Measurements from ENCODE around the gene SCN10A. TPM values are rescaled to one million over a fixed set of nuclear protein-coding genes. Genes with fewer than 3 reads are reported as not detected.
A peak's percentile ranks its signal among the peaks of the same experiment; 100 is the strongest.

Gene SCN10A
- total and polyA plus RNA-seq, 2 experiments from 2014 or later: not detected

GRCh38 chr3:38834110-38834509 lies 18.1 kb upstream of the SCN10A start:
- no peaks in the 10 kb centered on the region for H3K36me3 ChIP-seq (ENCODE audit: low read depth)
- H3K9me2 ChIP-seq (ENCODE audit: insufficient read depth): no peaks in the 10 kb centered on the region
- WGBS, 2 experiments (ENCODE audit: low coverage in 1 of 2, low lambda C conversion rate in 2 of 2, missing lambda C conversion rate in 2 of 2): 0 to 2% methylated on average over 8 of the region's 8 CpGs
- H3K4me3 ChIP-seq: no peak overlapping the region
- H3K27ac ChIP-seq: no peak overlapping the region
- H4K20me1 ChIP-seq (ENCODE audit: insufficient read depth): no peaks in the 10 kb centered on the region
- H3K9me3 ChIP-seq (ENCODE audit: low read depth): no peaks in the 10 kb centered on the region
- TF ChIP-seq EZH2phosphoT487 (IDR thresholded peaks at IDR 0.05; ENCODE audit: insufficient read depth, low read depth) (no peak), EZH2 (IDR thresholded peaks at IDR 0.05; ENCODE audit: insufficient read depth, poor library complexity, severe bottlenecking) (no peak)
- in situ Hi-C loops (cut with MboI): no loop called here
- H3K9ac ChIP-seq: no peak overlapping the region
- no peaks in the 10 kb centered on the region for H3K27me3 ChIP-seq (replicated peaks; ENCODE audit: insufficient read depth)
- H3K4me2 ChIP-seq (ENCODE audit: unreplicated experiment): peak overlapping the region; percentile 82
- peak; percentile 92 for DNase-seq
- peaks cover 32% of the 10 kb centered on the region for H3K4me1 ChIP-seq (ENCODE audit: insufficient read depth)
- 0 out of 2 replicates have a peak overlapping the region, but pooled peaks have one; percentile 16 for H2AFZ ChIP-seq
- peaks cover 3% of the 10 kb centered on the region; the same call in 1 of the 2 replicates for H3F3A ChIP-seq (ENCODE audit: insufficient read depth)
- no peaks in the 10 kb centered on the region for H3K79me2 ChIP-seq (ENCODE audit: insufficient read depth)

GRCh38 chr3:38829404-38829803 lies 13.4 kb upstream of the SCN10A start:
- Histone ChIP-seq H3K4me3 (no peak overlapping the region), H4K20me1 (ENCODE audit: insufficient read depth) (no peaks in the 10 kb centered on the region), H3K9ac (peak overlapping the region; percentile 48), H3K4me2 (ENCODE audit: unreplicated experiment) (peak overlapping the region; percentile 18), H3K79me2 (ENCODE audit: insufficient read depth) (no peaks in the 10 kb centered on the region), H3F3A (ENCODE audit: insufficient read depth) (no peaks in the 10 kb centered on the region), H3K9me2 (ENCODE audit: insufficient read depth) (no peaks in the 10 kb centered on the region), H3K4me1 (ENCODE audit: insufficient read depth) (peaks cover 22% of the 10 kb centered on the region), H3K27ac (peak overlapping the region; percentile 55), H2AFZ (peak overlapping the region; percentile 74), H3K36me3 (ENCODE audit: low read depth) (no peaks in the 10 kb centered on the region), H3K9me3 (ENCODE audit: low read depth) (no peaks in the 10 kb centered on the region), H3K27me3 (replicated peaks; ENCODE audit: insufficient read depth) (peaks cover 8% of the 10 kb centered on the region; the same call in 1 of the 2 replicates)
- DNase-seq: peak; percentile 89
- 17 to 27% methylated on average over 5 to 6 of the region's 6 CpGs for WGBS, 2 experiments (ENCODE audit: low coverage in 1 of 2, low lambda C conversion rate in 2 of 2, missing lambda C conversion rate in 2 of 2)
- TF ChIP-seq EZH2phosphoT487 (IDR thresholded peaks at IDR 0.05; ENCODE audit: insufficient read depth, low read depth): no peak
- TF ChIP-seq EZH2 (IDR thresholded peaks at IDR 0.05; ENCODE audit: insufficient read depth, poor library complexity, severe bottlenecking): no peak
- in situ Hi-C loops (cut with MboI): no loop called here

- peak; percentile 28 for DNase-seq
- TF ChIP-seq EZH2phosphoT487 (IDR thresholded peaks at IDR 0.05; ENCODE audit: insufficient read depth, low read depth): no peak
- Histone ChIP-seq H3K4me3 (no peak overlapping the region), H3K36me3 (ENCODE audit: low read depth) (no peaks in the 10 kb centered on the region), H3K9me2 (ENCODE audit: insufficient read depth) (no peaks in the 10 kb centered on the region), H2AFZ (peak overlapping the region; percentile 74), H3K27ac (peak overlapping the region; percentile 55; the same call in 1 of the 2 replicates), H3F3A (ENCODE audit: insufficient read depth) (no peaks in the 10 kb centered on the region), H3K9me3 (ENCODE audit: low read depth) (no peaks in the 10 kb centered on the region), H3K4me1 (ENCODE audit: insufficient read depth) (peaks cover 15% of the 10 kb centered on the region), H3K4me2 (ENCODE audit: unreplicated experiment) (no peak overlapping the region), H3K79me2 (ENCODE audit: insufficient read depth) (no peaks in the 10 kb centered on the region), H3K27me3 (replicated peaks; ENCODE audit: insufficient read depth) (peaks cover 8% of the 10 kb centered on the region; the same call in 1 of the 2 replicates), H4K20me1 (ENCODE audit: insufficient read depth) (no peaks in the 10 kb centered on the region), H3K9ac (peak overlapping the region; percentile 48; the same call in 1 of the 2 replicates)
- in situ Hi-C loops (cut with MboI): no loop called here
- WGBS, 2 experiments (ENCODE audit: low coverage in 1 of 2, low lambda C conversion rate in 2 of 2, missing lambda C conversion rate in 2 of 2): 51 to 70% methylated on average over 4 of the region's 4 CpGs
Observed at GRCh38 chr3:38828681-38829080, 12.7 kb upstream of the SCN10A start.

GRCh38 chr3:38827791-38828190 lies 11.8 kb upstream of the SCN10A start:
- H3F3A ChIP-seq (ENCODE audit: insufficient read depth): no peaks in the 10 kb centered on the region
- no peak overlapping the region for H3K4me3 ChIP-seq
- no peak overlapping the region for H3K9ac ChIP-seq
- in situ Hi-C loops (cut with MboI): no loop called here
- no peaks in the 10 kb centered on the region for H3K9me3 ChIP-seq (ENCODE audit: low read depth)
- H3K79me2 ChIP-seq (ENCODE audit: insufficient read depth): no peaks in the 10 kb centered on the region
- H3K4me1 ChIP-seq (ENCODE audit: insufficient read depth): peaks cover 15% of the 10 kb centered on the region
- DNase-seq: no peak
- H2AFZ ChIP-seq: no peak overlapping the region
- H3K9me2 ChIP-seq (ENCODE audit: insufficient read depth): no peaks in the 10 kb centered on the region
- no peaks in the 10 kb centered on the region for H4K20me1 ChIP-seq (ENCODE audit: insufficient read depth)
- H3K27me3 ChIP-seq (replicated peaks; ENCODE audit: insufficient read depth): peaks cover 8% of the 10 kb centered on the region; the same call in 1 of the 2 replicates
- H3K36me3 ChIP-seq (ENCODE audit: low read depth): no peaks in the 10 kb centered on the region
- TF ChIP-seq EZH2 (IDR thresholded peaks at IDR 0.05; ENCODE audit: insufficient read depth, poor library complexity, severe bottlenecking) (no peak), EZH2phosphoT487 (IDR thresholded peaks at IDR 0.05; ENCODE audit: insufficient read depth, low read depth) (no peak)
- H3K27ac ChIP-seq: no peak overlapping the region
- no peak overlapping the region for H3K4me2 ChIP-seq (ENCODE audit: unreplicated experiment)

- H3K9me3 ChIP-seq (ENCODE audit: low read depth): no peaks in the 10 kb centered on the region
- DNase-seq: no peak
- H3F3A ChIP-seq (ENCODE audit: insufficient read depth): no peaks in the 10 kb centered on the region
- WGBS, 2 experiments (ENCODE audit: low coverage in 1 of 2, low lambda C conversion rate in 2 of 2, missing lambda C conversion rate in 2 of 2): 30 to 46% methylated on average over 2 of the region's 2 CpGs
- no peak overlapping the region for H3K4me2 ChIP-seq (ENCODE audit: unreplicated experiment)
- H3K9me2 ChIP-seq (ENCODE audit: insufficient read depth): no peaks in the 10 kb centered on the region
- H3K27ac ChIP-seq: no peak overlapping the region
- no peak overlapping the region for H3K4me3 ChIP-seq
- in situ Hi-C loops (cut with MboI): no loop called here
- no peak overlapping the region for H2AFZ ChIP-seq
- no peak for TF ChIP-seq EZH2phosphoT487 (IDR thresholded peaks at IDR 0.05; ENCODE audit: insufficient read depth, low read depth)
- no peak for TF ChIP-seq EZH2 (IDR thresholded peaks at IDR 0.05; ENCODE audit: insufficient read depth, poor library complexity, severe bottlenecking)
- H3K4me1 ChIP-seq (ENCODE audit: insufficient read depth): peaks cover 15% of the 10 kb centered on the region
- no peaks in the 10 kb centered on the region for H3K36me3 ChIP-seq (ENCODE audit: low read depth)
- peaks cover 15% of the 10 kb centered on the region; the same call in 1 of the 2 replicates for H3K27me3 ChIP-seq (replicated peaks; ENCODE audit: insufficient read depth)
- no peaks in the 10 kb centered on the region for H3K79me2 ChIP-seq (ENCODE audit: insufficient read depth)
- H3K9ac ChIP-seq: no peak overlapping the region
- no peaks in the 10 kb centered on the region for H4K20me1 ChIP-seq (ENCODE audit: insufficient read depth)
Observed at GRCh38 chr3:38826001-38826400, 10.0 kb upstream of the SCN10A start.
